ENCODE results near the gene STYXL1. TPM values are rescaled to one million over a fixed set of nuclear protein-coding genes. Genes with fewer than 3 reads are reported as not detected.

STYXL1 gene
- total RNA-seq, 2 donors from 2014 or later = 9.3 to 14.6 TPM

GRCh38 chr7:75967487-75967997, 80.3 kb downstream of the STYXL1 start:
- Histone ChIP-seq H3K36me3 (no peaks in the 10 kb centered on the region), H3K27me3 (replicated peaks; ENCODE audit: insufficient read depth) (no peaks in the 10 kb centered on the region), H3K27ac (peak overlapping the region; percentile 95 to 99), H3K4me3 (no peak overlapping the region), H3K9me3 (no peaks in the 10 kb centered on the region), H3K4me1 (ENCODE audit: control insufficient read depth in 1 of 2, low read depth in 2 of 2) (peaks cover 35 to 66% of the 10 kb centered on the region in 2 donors)
- DNase-seq (ENCODE audit: low spot score) (no peak), ATAC-seq (ENCODE audit: insufficient number of reproducible peaks, low FRiP score, low read depth) (no peak)
- TF ChIP-seq CTCF (IDR thresholded peaks at IDR 0.05) = no peak

GRCh38 chr7:75967055-75967454, 80.7 kb downstream of the STYXL1 start:
- no peak for DNase-seq (ENCODE audit: low spot score)
- H3K27ac ChIP-seq = peak overlapping the region; percentile 95 to 99
- H3K36me3 ChIP-seq = no peaks in the 10 kb centered on the region
- H3K4me1 ChIP-seq (ENCODE audit: control insufficient read depth in 1 of 2, low read depth in 2 of 2) = peaks cover 38 to 71% of the 10 kb centered on the region in 2 donors
- no peak for ATAC-seq (ENCODE audit: insufficient number of reproducible peaks, low FRiP score, low read depth)
- no peak for TF ChIP-seq CTCF (IDR thresholded peaks at IDR 0.05)
- no peaks in the 10 kb centered on the region for H3K9me3 ChIP-seq
- no peaks in the 10 kb centered on the region for H3K27me3 ChIP-seq (replicated peaks; ENCODE audit: insufficient read depth)
- H3K4me3 ChIP-seq = no peak overlapping the region

- no peaks in the 10 kb centered on the region for H3K27me3 ChIP-seq (replicated peaks; ENCODE audit: insufficient read depth)
- H3K9me3 ChIP-seq = no peaks in the 10 kb centered on the region
- peaks cover 40 to 78% of the 10 kb centered on the region in 2 donors for H3K4me1 ChIP-seq (ENCODE audit: control insufficient read depth in 1 of 2, low read depth in 2 of 2)
- peak; percentile 80 for ATAC-seq (ENCODE audit: insufficient number of reproducible peaks, low FRiP score, low read depth)
- peak; percentile 54 for DNase-seq (ENCODE audit: low spot score)
- no peak for TF ChIP-seq CTCF (IDR thresholded peaks at IDR 0.05)
- H3K4me3 ChIP-seq = peak overlapping the region; percentile 64
- H3K36me3 ChIP-seq = no peaks in the 10 kb centered on the region
- H3K27ac ChIP-seq = peak overlapping the region; percentile 95 to 99
These were observed 81.4 kb downstream of the STYXL1 start for GRCh38 chr7:75966190-75966961.

GRCh38 chr7:75965617-75966016, 82.2 kb downstream of the STYXL1 start:
- H3K4me1 ChIP-seq (ENCODE audit: control insufficient read depth in 1 of 2, low read depth in 2 of 2) = peaks cover 40 to 79% of the 10 kb centered on the region in 2 donors
- peak overlapping the region; percentile 95 to 99 for H3K27ac ChIP-seq
- no peaks in the 10 kb centered on the region for H3K36me3 ChIP-seq
- H3K27me3 ChIP-seq (replicated peaks; ENCODE audit: insufficient read depth) = no peaks in the 10 kb centered on the region
- DNase-seq (ENCODE audit: low spot score) (no peak), ATAC-seq (ENCODE audit: insufficient number of reproducible peaks, low FRiP score, low read depth) (no peak)
- TF ChIP-seq CTCF (IDR thresholded peaks at IDR 0.05) = no peak
- H3K4me3 ChIP-seq = peak overlapping the region; percentile 64
- no peaks in the 10 kb centered on the region for H3K9me3 ChIP-seq

GRCh38 chr7:75963381-75963995, 84.3 kb downstream of the STYXL1 start:
- H3K27me3 ChIP-seq (replicated peaks; ENCODE audit: insufficient read depth) = no peaks in the 10 kb centered on the region
- peaks cover 40 to 67% of the 10 kb centered on the region in 2 donors for H3K4me1 ChIP-seq (ENCODE audit: control insufficient read depth in 1 of 2, low read depth in 2 of 2)
- peak overlapping the region; percentile 35 for H3K4me3 ChIP-seq
- no peak for ATAC-seq (ENCODE audit: insufficient number of reproducible peaks, low FRiP score, low read depth)
- H3K9me3 ChIP-seq = no peaks in the 10 kb centered on the region
- H3K27ac ChIP-seq = peak overlapping the region; percentile 95 to 99
- no peak for DNase-seq (ENCODE audit: low spot score)
- no peak for TF ChIP-seq CTCF (IDR thresholded peaks at IDR 0.05)
- H3K36me3 ChIP-seq = no peaks in the 10 kb centered on the region

All from thoracic aorta (tissue), 2 donors.